ENCODE measurements around the gene NECTIN1.

NECTIN1 gene, protein sequence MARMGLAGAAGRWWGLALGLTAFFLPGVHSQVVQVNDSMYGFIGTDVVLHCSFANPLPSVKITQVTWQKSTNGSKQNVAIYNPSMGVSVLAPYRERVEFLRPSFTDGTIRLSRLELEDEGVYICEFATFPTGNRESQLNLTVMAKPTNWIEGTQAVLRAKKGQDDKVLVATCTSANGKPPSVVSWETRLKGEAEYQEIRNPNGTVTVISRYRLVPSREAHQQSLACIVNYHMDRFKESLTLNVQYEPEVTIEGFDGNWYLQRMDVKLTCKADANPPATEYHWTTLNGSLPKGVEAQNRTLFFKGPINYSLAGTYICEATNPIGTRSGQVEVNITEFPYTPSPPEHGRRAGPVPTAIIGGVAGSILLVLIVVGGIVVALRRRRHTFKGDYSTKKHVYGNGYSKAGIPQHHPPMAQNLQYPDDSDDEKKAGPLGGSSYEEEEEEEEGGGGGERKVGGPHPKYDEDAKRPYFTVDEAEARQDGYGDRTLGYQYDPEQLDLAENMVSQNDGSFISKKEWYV

DNA sequence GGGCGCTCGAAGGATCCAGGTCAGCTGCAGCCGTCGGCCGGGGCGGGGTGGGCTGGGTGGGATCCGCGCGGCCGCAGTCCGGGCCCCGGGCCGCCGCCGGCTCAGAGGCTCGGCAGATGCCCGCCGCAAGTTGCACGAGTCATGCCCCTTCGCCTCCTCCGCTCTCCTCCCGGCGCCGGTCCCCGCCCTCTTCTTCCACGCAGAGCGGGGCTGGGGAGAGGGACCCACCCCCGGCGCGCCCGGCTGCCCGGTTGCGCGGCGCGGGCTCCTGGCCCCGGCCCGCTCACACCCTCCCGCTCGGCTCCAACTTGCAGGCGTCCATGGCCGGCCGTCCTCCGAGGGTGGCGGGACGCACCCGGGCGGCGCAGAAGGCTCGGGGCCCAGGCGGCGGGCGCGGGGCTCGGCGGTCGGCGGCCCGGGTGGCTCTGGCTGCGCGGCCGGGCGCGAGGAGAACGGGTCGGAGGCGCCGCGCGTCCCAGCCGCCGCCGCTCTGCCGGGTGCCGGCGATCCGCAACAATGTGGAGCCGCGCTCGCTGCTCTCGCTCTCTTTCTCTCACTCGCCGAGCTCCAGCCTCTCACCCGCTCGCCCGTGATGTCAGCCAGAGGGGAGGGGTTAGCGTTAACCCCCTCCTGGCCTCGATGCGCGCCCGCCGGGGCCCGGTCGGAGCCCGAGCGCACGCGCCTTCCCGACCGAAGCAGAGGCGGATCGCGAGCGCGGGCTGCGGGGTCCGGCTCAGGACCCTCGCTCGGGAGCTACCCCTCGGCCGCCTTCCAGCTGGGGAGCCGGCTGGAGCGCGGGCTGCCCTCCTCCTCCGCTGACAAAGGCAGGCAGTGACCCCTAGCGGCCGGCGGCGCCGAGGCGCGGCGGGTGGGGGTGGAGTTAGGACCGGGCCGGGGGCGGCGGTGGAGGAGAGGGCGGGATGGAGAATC is at the start of gene NECTIN1:
Gene NECTIN1 (minus strand): TSS at position 550 of the 930 bp plus-strand sequence. CDS start 647 bp downstream, outside the sequence.
- H3K4me3 ChIP-seq (ENCODE audit: low read depth in 1 of 5, low read length in 5 of 5): peak within 1 kb of the TSS; percentile 74 to 84 (median 79)
- H3K27ac ChIP-seq (ENCODE audit: low read depth, low read length): peak within 1 kb of the TSS; percentile 69
- no peaks in the 10 kb centered on the region for H3K9me3 ChIP-seq (ENCODE audit: control insufficient read depth in 5 of 5, low read length in 5 of 5)
- peaks cover 8 to 34% (median 33%) of the 10 kb centered on the region in 5 donors for H3K4me1 ChIP-seq (ENCODE audit: control insufficient read depth in 5 of 5, insufficient read depth in 5 of 5, low read length in 5 of 5)
- peaks cover 0 to 2% (median 0%) of the 10 kb centered on the region in 5 donors for H3K27me3 ChIP-seq (ENCODE audit: control insufficient read depth in 5 of 5, insufficient read depth in 4 of 5, low read length in 5 of 5)
- H3K9ac ChIP-seq (ENCODE audit: low read length in 5 of 5): peak within 1 kb of the TSS in 4 of 5 donors; percentile 66 to 78 (median 74)
- no peaks in the 10 kb centered on the region for H3K36me3 ChIP-seq (ENCODE audit: control insufficient read depth in 5 of 5, insufficient read depth in 5 of 5, low read length in 5 of 5)

DNA sequence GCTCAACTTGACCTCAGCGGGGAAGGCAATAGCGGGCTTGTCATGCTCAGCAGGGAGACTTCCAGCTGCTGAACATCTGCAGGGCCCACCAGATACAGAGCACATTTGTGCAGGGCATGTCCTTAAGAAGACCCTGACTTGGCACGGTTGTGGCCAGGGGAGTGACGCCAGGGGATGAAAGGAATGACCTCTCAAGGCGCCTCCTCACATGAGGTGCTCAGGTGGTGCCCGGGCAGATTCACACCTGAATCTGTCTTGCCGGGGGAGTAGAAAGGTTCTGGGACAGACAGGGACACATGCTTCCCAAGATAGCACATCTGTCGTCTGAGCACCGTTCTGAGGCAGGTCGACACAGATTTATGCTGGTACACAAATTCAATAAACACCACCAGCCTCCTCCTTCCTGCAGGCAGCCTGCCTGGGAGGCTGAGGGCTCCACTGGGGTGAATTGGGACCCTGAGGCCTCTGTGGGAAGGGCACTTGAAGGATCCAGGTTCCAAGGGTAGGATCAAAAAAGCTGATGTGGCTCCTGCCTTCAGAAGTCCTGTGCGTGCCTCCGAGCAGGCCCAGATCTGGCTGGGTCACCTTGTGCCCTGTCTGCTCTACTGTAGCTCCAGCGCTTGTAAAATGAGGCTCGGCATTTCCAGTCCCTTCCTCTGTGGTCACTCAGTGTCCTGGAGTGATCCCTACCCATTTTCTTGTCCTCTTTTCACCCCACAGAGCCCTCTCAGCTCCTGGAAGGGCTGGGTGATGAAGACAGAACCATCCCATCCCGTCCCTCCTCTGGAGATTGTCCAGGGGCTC is 49.6 kb upstream of the NECTIN1 start:
- Histone ChIP-seq H3K9me3 (ENCODE audit: control insufficient read depth in 5 of 5, low read length in 5 of 5) (peaks cover 0 to 7% (median 3%) of the 10 kb centered on the region in 5 donors), H3K36me3 (ENCODE audit: control insufficient read depth in 5 of 5, insufficient read depth in 5 of 5, low read length in 5 of 5) (no peaks in the 10 kb centered on the region), H3K9ac (ENCODE audit: low read length in 5 of 5) (no peak overlapping the region), H3K4me1 (ENCODE audit: control insufficient read depth in 5 of 5, insufficient read depth in 5 of 5, low read length in 5 of 5) (no peaks in the 10 kb centered on the region), H3K4me3 (ENCODE audit: low read depth in 1 of 5, low read length in 5 of 5) (no peak overlapping the region), H3K27ac (ENCODE audit: low read depth, low read length) (no peak overlapping the region), H3K27me3 (ENCODE audit: control insufficient read depth in 5 of 5, insufficient read depth in 4 of 5, low read length in 5 of 5) (peaks cover 0 to 37% (median 18%) of the 10 kb centered on the region in 5 donors)

DNA sequence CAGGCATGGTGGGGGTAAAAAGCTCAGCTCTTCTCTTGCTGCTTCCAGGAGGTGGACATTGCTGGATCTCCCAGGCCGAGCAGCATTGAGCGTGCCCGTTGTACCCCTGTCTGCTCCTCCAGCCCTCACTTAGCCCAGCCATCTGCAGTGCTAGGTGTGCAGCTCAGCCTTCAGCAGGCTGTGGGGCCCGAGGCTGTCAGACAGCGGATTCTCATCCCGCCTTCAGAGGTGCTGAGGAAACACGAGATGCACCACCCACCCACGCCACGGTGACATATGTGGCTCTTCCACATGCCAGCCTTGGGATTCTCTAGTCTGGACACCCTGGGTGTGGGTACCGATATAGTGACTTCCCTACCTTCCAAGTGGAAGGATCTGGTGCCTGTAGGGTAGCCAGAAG is 48.9 kb upstream of the NECTIN1 start:
- Histone ChIP-seq H3K4me1 (ENCODE audit: control insufficient read depth in 5 of 5, insufficient read depth in 5 of 5, low read length in 5 of 5) (no peaks in the 10 kb centered on the region), H3K27me3 (ENCODE audit: control insufficient read depth in 5 of 5, insufficient read depth in 4 of 5, low read length in 5 of 5) (peaks cover 0 to 34% (median 18%) of the 10 kb centered on the region in 5 donors), H3K36me3 (ENCODE audit: control insufficient read depth in 5 of 5, insufficient read depth in 5 of 5, low read length in 5 of 5) (no peaks in the 10 kb centered on the region), H3K4me3 (ENCODE audit: low read depth in 1 of 5, low read length in 5 of 5) (no peak overlapping the region), H3K27ac (ENCODE audit: low read depth, low read length) (no peak overlapping the region), H3K9ac (ENCODE audit: low read length in 5 of 5) (no peak overlapping the region), H3K9me3 (ENCODE audit: control insufficient read depth in 5 of 5, low read length in 5 of 5) (peaks cover 0 to 5% (median 0%) of the 10 kb centered on the region in 5 donors)

DNA sequence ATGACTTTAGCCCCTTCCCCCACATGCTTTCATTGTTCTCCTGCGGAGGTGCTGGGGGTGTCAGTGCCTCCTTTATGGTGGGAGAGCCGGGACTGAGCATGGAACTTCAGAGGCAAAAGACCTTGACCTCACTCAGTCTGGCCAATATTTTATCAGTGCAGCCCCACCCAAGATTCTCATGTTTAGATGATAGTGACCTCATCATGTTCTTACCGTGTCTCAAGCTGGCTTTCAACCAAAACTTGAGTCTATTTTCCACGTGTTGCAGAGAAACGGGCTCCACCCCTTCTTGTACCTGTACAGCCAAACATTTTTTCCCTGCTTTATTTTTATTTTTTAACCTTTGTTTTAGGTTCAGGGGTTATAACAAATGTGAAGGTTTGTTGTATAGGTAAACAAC is 47.7 kb upstream of the NECTIN1 start:
- H3K4me1 ChIP-seq (ENCODE audit: control insufficient read depth in 5 of 5, insufficient read depth in 5 of 5, low read length in 5 of 5): no peaks in the 10 kb centered on the region
- H3K36me3 ChIP-seq (ENCODE audit: control insufficient read depth in 5 of 5, insufficient read depth in 5 of 5, low read length in 5 of 5): no peaks in the 10 kb centered on the region

DNA sequence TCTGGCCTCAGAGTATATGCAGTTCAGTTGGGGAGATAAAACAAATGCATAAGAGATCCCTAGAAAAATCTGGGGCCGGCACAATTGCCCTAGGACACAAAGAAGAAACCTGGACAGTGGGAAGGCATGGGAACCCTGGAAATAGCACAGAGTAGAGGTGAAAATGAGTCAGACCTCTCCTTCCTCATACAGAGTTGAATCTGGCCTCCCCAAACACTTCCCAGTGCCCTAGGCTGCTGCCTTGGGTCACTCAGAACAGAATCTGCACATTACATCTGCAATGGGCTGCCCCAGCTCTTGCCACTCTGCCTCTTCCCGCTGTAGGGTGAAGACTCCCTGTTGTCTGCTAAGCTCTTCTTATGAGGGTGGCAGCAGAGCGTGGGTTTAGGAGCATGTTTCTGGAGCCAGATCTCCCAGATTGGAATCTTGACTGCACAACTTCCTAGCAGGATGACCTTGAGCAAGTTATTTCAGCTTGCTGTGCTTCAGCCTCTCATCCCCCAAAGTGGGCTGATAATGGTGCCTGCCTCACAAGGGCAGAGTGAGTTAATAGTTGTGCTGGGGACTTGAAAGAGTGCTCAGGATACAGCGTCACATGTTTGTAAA is 47.1 kb upstream of the NECTIN1 start:
- Histone ChIP-seq H3K9me3 (ENCODE audit: control insufficient read depth in 5 of 5, low read length in 5 of 5) (peaks cover 0 to 5% (median 0%) of the 10 kb centered on the region in 5 donors), H3K27me3 (ENCODE audit: control insufficient read depth in 5 of 5, insufficient read depth in 4 of 5, low read length in 5 of 5) (peaks cover 0 to 26% (median 7%) of the 10 kb centered on the region in 5 donors), H3K9ac (ENCODE audit: low read length in 5 of 5) (no peak overlapping the region), H3K4me1 (ENCODE audit: control insufficient read depth in 5 of 5, insufficient read depth in 5 of 5, low read length in 5 of 5) (no peaks in the 10 kb centered on the region), H3K36me3 (ENCODE audit: control insufficient read depth in 5 of 5, insufficient read depth in 5 of 5, low read length in 5 of 5) (no peaks in the 10 kb centered on the region), H3K27ac (ENCODE audit: low read depth, low read length) (no peak overlapping the region), H3K4me3 (ENCODE audit: low read depth in 1 of 5, low read length in 5 of 5) (no peak overlapping the region)

More for the DNA sequence above, 47.7 kb upstream of the NECTIN1 start:
- Histone ChIP-seq H3K27ac (ENCODE audit: low read depth, low read length) (no peak overlapping the region), H3K9me3 (ENCODE audit: control insufficient read depth in 5 of 5, low read length in 5 of 5) (peaks cover 0 to 5% (median 0%) of the 10 kb centered on the region in 5 donors), H3K27me3 (ENCODE audit: control insufficient read depth in 5 of 5, insufficient read depth in 4 of 5, low read length in 5 of 5) (peaks cover 0 to 27% (median 8%) of the 10 kb centered on the region in 5 donors), H3K4me3 (ENCODE audit: low read depth in 1 of 5, low read length in 5 of 5) (no peak overlapping the region), H3K9ac (ENCODE audit: low read length in 5 of 5) (no peak overlapping the region)

DNA sequence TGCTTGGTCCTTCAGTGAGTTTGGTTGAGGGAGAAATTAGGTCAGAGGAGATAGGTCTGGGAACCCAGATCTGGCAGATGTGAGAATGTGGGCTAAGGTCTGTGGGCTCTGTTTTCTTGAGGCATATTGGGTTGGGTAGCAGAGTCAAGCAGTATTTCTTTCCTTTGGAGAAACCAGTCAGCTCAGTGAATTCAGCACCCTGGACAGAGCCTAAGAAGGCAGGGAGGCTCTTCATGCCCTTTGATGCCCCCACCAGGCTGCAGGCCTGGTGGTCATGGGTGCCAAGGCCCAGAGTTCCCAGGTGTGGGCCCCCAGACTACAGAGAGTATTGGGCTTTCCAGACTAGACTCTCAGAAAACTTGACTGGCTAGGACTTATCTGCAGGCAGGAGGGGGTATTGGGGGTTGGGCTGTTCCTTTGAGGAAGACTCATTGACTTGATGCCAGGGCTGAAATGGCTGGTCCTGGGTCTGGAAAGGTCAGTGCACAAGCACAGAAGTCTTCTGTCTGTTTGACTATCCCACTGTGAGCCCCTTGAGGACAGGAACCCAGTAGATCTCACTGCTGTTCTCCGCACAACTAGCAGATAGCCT is 45.3 kb upstream of the NECTIN1 start:
- Histone ChIP-seq H3K36me3 (ENCODE audit: control insufficient read depth in 5 of 5, insufficient read depth in 5 of 5, low read length in 5 of 5) (no peaks in the 10 kb centered on the region), H3K27ac (ENCODE audit: low read depth, low read length) (no peak overlapping the region), H3K4me1 (ENCODE audit: control insufficient read depth in 5 of 5, insufficient read depth in 5 of 5, low read length in 5 of 5) (no peaks in the 10 kb centered on the region), H3K27me3 (ENCODE audit: control insufficient read depth in 5 of 5, insufficient read depth in 4 of 5, low read length in 5 of 5) (peaks cover 0 to 29% (median 4%) of the 10 kb centered on the region in 5 donors), H3K4me3 (ENCODE audit: low read depth in 1 of 5, low read length in 5 of 5) (no peak overlapping the region), H3K9ac (ENCODE audit: low read length in 5 of 5) (no peak overlapping the region), H3K9me3 (ENCODE audit: control insufficient read depth in 5 of 5, low read length in 5 of 5) (peaks cover 0 to 5% (median 0%) of the 10 kb centered on the region in 5 donors)

DNA sequence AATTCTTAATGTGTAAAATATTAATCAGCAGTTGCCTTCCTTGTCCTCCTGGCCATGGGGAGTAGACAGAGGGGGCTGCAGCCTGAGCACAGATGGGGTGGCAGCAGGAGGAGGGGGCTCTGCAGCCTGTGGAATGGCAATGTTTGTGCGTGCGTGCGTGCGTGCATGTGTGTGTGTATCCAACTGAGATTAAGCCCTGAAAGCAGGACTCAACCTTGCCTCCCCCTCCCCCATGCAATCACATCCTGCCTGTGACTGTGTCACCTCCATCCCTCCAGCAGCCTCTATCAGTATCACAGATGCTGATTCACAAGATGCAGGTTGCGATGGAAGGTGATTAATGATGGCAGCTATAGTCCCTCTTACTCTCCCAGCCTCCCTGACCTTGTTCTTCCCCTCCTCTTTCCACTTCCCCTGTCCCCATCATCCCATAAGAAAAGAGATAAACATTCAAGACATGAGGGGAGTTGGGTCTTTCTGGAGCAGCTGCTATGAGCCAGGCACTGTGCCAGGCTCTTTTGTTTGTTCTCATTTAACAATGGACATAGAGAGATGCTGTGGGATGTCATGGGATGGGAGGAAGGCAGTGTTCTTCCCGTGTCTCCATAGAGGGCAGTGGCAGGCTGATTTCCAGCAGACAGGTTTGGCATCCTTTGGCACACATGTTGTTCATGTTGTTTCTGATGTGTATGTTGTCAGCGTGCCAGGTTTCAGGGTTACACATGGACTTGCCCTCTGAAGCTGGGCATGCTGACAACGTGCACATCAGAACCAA is 43.8 kb upstream of the NECTIN1 start:
- no peak overlapping the region for H3K9ac ChIP-seq (ENCODE audit: low read length in 5 of 5)
- H3K27me3 ChIP-seq (ENCODE audit: control insufficient read depth in 5 of 5, insufficient read depth in 4 of 5, low read length in 5 of 5): peaks cover 0 to 28% (median 4%) of the 10 kb centered on the region in 5 donors
- no peak overlapping the region for H3K27ac ChIP-seq (ENCODE audit: low read depth, low read length)
- H3K4me1 ChIP-seq (ENCODE audit: control insufficient read depth in 5 of 5, insufficient read depth in 5 of 5, low read length in 5 of 5): no peaks in the 10 kb centered on the region
- no peak overlapping the region for H3K4me3 ChIP-seq (ENCODE audit: low read depth in 1 of 5, low read length in 5 of 5)
- H3K36me3 ChIP-seq (ENCODE audit: control insufficient read depth in 5 of 5, insufficient read depth in 5 of 5, low read length in 5 of 5): no peaks in the 10 kb centered on the region
- peaks cover 0 to 5% (median 0%) of the 10 kb centered on the region in 5 donors for H3K9me3 ChIP-seq (ENCODE audit: control insufficient read depth in 5 of 5, low read length in 5 of 5)

DNA sequence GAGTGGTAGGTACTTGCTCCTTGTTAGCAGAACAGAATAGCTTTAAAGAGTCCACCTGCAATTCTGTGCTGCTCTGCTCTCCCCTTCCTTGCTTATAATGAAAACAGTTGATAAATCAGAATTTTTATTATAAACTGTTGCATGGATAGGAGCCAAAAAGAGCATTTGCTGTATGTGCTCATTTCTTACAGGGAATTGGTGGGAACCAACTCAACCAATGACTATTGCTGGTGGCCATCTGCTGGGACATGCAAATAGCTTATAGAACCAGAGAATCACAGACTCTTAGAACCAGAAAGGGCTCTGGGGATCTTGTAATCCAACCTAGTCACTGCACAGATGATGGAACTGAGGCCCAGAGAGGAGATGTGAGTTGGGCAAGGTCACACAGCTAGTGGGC is 43.1 kb upstream of the NECTIN1 start:
- no peaks in the 10 kb centered on the region for H3K4me1 ChIP-seq (ENCODE audit: control insufficient read depth in 5 of 5, insufficient read depth in 5 of 5, low read length in 5 of 5)
- H3K4me3 ChIP-seq (ENCODE audit: low read depth in 1 of 5, low read length in 5 of 5): no peak overlapping the region
- H3K9ac ChIP-seq (ENCODE audit: low read length in 5 of 5): no peak overlapping the region
- peaks cover 0 to 28% (median 4%) of the 10 kb centered on the region in 5 donors for H3K27me3 ChIP-seq (ENCODE audit: control insufficient read depth in 5 of 5, insufficient read depth in 4 of 5, low read length in 5 of 5)
- H3K9me3 ChIP-seq (ENCODE audit: control insufficient read depth in 5 of 5, low read length in 5 of 5): peaks cover 0 to 5% (median 0%) of the 10 kb centered on the region in 5 donors
- no peaks in the 10 kb centered on the region for H3K36me3 ChIP-seq (ENCODE audit: control insufficient read depth in 5 of 5, insufficient read depth in 5 of 5, low read length in 5 of 5)
- no peak overlapping the region for H3K27ac ChIP-seq (ENCODE audit: low read depth, low read length)

All from subcutaneous abdominal adipose tissue (tissue), 5 donors.